HG03139 (cell line): Measurements from ENCODE around the gene RGSL1.
A peak's percentile ranks its signal among the peaks of the same experiment; 100 is the strongest.
"Not testable (repeated sequence)": the region's sequence is repeated elsewhere in the genome, so short reads cannot be mapped to it uniquely, and the experiment has no call there.

Experiments
- ATAC-seq: cut with Tn5 transposase; IDR thresholded peaks from one replicate; pipeline ENCODE4 v1.9.1; 2021; ENCODE audit not compliant: unreplicated experiment

RGSL1 gene

DNA sequence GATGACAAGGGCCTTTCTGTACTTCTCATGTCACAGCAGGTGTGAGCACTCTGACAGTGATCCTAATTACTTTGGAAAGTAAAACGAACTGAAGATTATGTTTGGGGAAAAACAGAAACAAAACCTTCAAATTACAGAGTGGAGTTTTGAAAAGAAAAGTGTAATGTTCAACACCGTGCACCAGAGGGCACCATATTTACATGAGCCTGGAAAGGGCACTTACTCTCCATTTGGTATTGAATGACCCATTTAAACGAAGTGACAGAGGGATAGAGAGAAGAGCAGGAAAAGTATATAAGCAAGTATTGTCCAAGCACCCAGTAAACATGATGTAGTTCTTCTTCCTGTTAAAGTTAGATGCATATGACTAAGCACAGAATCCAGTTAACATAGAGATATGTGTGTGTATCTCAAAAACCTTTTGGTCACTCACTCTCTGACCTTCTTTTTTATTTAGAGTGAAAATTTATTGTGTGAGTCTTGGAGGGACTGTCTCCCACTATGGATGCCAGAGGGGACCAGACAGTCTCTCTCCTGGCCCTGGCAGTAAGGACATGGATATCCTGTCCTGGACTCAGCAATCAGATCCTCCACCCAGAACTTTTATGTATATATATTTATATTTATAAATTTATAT is 3.8 kb upstream of the RGSL1 start:
- ATAC-seq: no peak

DNA sequence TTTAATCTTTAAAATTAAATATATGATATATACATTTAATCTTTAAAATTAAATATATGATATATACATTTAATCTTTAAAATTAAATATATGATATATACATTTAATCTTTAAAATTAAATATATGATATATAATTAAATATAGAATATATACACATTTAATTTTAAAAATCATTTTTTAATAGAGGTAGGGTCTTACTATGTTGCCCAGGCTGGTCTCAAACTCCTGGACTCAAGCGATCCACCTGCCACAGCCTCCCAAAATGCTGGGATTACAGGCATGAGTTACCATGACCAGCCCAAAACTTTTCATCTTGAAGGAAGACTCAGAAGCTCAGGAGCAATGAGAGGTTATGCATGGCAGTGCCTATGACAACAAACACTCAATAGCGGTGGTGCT is 2.8 kb upstream of the RGSL1 start:
- not testable (repeated sequence) for ATAC-seq

DNA sequence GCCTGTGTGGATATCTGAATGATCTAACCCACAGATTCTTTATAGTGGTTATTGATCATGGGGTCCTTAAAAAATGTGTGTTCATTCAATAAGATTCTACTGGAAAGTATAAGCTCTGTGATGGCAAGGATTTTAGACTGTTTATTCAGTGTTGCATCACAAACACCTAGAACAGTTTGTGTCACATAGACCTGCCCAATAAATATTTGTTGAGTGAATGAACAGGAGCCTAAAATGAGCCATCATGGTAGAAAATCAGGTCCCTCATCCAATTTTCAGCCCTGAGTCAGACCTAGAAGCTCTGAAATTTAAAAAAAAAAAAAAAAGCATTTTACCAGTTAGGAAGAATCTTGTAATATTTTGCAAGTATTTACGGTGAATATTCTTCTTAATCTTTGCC is 2.3 kb upstream of the RGSL1 start:
- no peak for ATAC-seq

DNA sequence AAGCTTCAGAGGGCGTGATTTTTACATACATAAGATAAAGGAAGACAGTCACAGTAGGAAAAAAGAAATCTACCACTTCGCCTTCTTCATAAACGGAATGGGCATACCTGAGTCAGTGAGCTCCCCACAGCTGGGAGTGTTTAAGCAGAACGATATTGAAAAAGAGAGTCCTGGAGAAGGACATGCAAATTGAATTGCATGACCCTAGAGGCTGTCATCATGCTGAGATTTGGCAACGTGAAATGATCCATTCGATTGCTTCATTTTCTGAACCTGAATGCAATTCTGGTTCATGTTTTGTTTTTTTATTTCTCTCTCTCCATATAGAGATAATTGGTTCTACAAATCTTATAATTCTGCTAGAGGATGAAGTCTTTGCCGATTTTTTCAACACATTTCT is 3.7 kb downstream of the RGSL1 start:
- ATAC-seq: no peak

DNA sequence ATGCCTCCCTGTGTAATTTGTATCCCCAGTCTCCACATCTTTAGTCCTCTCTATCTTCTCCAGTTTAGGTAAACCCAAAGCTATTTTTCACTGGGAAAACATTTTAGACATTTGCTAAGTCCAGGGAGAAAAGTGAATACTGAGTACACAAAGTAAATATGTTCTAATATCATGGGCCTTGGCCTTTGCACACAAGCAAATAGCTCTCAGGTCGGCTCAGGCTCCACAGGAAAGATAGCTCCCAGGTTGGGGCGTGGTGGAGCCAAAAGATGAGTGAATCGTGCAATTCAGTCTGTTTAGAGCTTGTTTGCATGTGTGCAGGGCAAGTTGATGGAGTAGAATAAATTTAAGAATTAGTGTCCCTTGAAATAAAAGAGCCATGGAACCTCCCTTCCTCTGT is 7.9 kb downstream of the RGSL1 start:
- no peak for ATAC-seq

DNA sequence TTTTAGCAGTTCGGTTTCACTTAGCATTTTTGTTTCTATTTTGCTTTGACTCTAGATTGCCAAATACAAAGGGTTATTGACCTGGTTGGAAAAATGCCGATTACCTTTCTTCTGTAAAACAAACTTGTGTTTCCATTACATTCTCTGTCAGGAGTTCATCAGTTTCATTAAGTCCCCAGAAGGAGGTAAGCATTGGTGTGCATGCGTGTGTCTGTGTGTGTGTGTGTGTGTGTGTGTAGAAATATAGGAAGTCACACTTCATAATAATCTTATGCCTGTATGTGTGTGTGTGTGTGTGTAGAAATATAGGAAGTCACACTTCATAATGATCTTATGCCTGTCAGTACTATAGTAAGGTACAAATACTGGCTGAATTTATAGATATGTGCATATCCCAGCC is 10.0 kb downstream of the RGSL1 start:
- no peak for ATAC-seq

DNA sequence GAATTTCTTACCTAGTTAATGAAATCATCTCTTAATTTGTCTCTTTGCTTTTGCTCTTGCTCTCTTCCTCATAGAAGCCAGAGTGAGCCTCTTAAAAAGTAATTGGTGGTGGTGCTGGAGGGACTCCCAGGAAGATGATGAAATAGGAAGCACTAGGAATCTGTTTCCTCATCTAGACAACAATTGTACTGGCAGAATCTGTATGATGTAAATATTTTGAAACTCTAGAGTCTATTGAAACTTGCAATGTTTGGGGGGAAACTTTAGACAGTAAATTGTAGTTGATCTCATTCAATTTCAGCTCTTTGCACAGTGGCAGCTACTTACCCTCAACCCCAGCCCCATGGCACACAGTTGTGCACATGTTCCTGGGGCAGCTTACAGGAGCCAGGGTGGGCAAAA is 10.6 kb downstream of the RGSL1 start:
- no peak for ATAC-seq

DNA sequence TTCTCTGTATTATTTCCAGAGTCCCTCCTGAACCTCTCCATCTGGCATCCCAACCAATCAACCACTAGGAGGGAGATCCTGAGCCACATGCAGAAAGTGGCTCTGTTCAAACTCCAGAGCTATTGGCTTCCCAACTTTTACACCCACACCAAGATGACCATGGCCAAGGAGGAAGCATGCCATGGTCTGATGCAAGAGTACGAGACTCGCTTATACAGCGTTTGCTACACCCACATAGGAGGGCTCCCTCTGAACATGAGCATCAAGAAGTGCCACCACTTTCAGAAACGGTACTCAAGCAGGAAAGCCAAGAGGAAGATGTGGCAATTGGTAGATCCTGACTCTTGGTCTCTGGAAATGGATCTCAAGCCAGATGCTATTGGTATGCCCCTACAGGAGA is 23.6 kb downstream of the RGSL1 start:
- ATAC-seq: no peak

DNA sequence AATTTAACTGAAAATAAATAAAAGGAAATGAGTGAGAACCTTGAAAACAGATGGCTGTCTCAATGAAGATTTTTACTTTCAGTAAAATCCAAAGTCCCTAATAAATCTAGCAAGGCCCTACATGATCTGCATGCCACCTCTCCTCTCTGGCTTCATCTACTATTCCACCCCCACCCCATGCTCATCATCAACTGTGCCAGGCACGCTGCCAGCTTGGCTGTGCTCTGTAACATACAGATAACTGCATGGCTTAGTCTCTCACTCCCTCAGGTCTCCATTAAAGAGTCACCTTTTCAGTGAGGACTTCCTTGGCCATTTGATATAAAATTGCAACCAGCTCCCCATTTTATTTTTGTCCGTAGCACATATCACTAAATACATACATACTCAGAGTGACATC is 26.7 kb downstream of the RGSL1 start:
- ATAC-seq: no peak

DNA sequence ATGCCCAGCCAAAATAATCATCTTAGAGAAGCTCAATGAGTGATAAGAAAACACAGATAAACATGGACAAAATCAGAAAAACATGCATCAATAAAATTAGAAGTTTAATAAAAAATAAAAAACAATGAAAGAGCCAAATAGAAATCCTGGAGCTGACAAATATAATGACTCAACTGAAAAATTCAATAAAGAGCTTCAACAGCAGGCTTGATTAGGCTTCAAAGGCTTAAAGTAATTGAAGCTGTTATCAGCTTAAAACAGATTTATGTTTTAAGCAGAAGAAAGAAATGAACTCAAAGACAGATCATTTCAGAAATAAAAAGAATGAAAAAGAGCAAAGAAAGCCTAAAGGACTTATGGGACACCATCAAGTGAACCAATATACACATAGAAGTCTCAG is 28.3 kb downstream of the RGSL1 start:
- no peak for ATAC-seq

DNA sequence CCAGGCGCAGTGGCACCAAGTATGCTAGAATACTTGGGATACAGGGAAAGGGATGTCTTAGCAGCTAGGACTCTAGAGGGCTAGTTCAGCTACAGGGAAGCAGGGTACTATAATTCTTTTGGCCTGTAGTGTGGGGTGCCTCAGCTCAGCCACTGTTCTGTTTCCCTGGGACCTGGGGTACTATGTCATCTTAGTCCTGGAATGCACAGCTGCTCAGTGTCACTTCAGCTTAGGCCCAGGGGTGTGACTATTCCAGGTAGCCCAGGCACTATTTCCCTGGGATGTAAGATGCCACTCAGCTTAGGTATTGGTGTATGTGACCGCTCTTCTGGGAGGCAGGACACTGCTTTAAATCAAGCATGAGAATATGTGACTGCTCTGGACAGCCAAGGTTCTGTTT is 34.1 kb downstream of the RGSL1 start:
- ATAC-seq: no peak

DNA sequence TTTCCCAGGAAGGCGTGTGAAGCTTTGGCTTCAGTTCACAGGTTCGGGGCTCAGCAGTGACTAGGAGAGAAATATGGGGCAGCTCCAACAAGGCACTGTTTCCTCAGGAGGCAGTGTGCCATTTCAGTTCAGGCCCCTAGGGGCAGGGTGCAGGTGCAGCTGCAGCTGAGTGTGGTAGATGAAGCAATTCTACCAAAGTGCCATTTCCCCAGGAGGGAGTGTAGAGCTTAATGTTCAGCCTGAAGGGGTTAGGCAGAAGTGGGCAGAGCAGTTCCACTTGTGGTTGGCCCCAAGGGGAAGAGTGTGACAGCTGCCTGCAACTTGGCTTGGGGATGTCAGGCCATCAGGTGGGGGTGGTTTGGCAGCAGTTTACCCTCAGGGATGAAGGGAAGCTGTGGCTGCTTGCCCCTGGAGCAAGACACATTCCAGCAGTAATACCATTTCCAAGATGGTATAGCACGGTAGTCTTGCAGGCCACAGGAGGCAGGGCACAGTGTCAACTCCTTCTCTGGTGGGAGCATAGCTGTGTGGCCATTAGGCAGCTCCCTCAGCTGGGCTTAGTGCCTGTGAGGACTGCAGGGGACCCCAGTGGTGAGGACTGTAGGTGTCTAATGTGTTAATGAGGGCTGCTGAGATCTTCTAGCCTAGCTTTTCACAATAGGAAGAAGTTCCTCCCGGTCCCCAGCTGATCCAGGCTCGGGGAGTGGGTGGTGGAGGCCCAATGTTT is 34.7 kb downstream of the RGSL1 start:
- ATAC-seq: peak; percentile 96

DNA sequence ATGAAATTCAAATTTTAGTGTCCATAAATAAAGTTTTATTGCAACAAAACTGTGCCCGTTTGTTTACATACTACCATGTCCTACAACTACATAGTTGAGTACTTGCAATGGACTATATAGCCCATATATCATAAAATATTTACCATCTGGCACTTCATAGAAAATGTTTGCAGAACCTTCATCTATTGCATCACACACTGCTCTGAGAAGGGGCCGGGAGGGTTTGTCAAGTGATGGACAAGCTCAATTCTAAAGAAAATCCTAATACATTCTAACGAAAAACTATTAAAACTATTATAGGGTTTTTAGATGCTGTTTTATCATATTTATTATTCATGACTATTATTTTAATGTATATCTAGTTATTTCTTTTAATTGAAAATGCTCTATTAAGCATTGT is 35.9 kb downstream of the RGSL1 start:
- no peak for ATAC-seq

DNA sequence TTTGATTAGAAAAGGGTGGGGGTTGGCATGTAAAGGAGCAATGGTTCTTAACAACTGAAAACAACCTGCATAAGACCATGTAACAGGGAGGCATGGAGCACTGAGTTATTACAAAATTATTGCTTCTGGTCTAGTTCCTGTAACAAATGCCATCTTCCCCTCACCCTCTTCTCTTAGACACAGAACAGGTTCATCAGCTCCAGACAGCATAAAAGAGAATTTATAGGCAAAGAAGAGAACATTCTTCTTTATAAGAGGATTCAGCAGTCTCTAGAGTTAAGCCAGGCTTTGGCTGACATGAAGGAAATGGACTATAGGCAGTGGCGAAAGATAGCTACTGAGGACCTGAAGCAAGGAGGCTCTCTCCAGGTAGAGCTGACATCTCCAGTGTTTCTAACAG is 38.9 kb downstream of the RGSL1 start:
- no peak for ATAC-seq

DNA sequence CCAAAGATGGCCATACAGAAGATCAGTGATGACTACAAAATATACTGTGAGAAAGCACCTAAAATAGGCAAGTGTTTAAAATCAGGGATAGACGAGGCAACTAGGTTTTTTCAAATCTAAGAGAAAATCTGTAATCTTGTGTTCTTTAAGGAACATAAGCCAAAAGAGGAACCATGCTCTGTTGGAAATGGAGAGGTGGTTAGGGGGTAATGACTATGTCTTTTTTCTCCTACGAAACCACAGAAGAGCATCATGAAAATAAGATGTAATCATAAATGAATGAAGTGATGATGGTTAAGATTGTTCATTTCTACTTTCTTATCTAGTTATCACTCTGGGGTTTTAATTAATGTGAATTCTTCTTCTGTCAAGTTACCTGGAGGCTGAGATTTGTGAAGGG is 43.1 kb downstream of the RGSL1 start:
- no peak for ATAC-seq

DNA sequence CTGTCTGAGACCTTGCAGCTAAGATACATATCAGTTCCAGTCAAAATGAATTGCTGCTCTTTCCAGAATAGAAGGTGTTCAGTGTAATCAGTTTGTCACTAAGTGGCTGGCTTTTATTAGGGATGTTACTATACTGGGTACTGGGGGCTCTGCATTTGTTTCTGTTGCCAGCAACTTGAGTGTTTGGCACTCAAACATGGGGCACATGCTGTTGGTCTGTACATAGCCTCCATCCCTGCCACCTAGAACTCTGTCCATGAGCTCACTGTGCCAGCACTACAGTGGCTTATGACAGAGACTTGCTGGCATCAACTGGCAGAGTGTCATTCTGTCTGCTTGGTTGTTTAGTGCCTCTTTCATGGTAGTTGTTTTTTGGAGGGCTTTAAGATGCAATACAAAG is 45.1 kb downstream of the RGSL1 start:
- ATAC-seq: no peak

DNA sequence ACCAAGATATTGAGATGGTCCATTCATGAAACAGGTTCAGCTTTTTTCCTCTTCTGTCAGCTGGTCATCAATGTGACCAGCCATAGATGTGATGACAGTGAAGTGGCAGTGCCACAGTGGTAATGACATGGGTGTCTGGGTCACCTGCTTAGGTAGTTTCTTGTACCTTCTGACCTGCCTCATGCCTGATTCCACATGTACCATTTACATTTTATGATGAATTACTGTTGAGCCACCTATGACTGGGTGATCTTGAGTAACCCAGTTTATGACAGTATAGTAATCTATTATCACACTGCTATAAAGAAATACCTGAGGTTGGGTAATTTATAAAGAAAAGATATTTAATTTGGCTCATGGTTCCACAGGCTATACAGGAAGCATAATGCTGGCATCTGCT is 45.7 kb downstream of the RGSL1 start:
- ATAC-seq: no peak

DNA sequence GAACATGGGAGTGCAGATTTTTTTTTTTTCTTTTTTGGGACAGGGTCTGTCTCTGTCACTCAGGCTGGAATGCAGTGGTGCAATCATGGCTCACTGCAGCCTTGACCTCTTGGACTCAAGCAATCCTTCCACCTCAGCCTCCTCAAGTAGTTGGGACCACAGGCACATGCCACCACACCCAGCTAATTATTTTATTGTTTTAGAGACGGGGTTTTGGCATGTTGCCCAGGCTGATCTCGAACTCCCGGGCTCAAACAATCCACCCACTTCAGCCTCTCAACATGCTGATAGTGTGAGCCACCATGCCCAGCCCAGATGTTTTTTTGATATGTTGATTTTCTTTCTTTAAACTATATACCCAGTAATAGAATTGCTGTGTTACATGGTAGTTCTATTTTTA is 57.7 kb downstream of the RGSL1 start:
- ATAC-seq: no peak

DNA sequence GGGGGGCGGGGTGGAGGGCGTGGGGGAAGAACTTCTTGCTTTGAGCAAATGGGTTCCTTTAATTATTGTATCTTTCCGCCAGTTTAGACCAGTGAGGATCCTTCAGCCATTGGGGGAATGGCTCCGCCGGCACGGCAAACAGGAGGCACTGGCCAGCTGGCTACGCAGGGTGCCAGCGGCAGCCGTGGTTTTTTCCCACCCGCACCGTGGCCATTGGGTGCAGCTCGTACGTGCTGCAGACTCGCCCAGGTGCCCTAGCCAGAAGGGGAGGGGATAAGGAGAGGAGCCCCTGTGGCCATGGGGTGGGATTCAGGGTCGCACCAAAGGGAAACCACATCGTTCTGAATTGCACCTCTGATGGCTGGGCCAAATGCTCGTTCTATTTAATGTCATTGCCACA is 65.6 kb downstream of the RGSL1 start:
- no peak for ATAC-seq

DNA sequence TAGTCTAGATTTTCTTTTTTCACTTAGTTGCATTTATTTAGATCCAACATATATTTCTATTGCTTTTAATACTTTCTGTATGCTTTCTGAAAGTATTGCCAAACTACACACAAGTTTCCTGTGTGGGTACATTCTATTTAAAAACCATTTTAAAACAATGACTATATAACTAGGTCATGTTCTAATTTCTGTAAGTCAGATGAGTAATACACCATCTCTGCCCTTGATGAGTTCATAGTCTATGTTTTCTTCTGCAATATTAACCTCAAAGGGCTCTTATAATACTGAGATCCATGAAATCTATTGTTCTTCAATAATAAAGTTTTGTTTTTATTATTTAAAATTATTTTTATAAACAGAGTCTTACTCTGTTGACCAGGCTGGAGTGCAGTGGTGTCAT is 70.8 kb downstream of the RGSL1 start:
- ATAC-seq: no peak

DNA sequence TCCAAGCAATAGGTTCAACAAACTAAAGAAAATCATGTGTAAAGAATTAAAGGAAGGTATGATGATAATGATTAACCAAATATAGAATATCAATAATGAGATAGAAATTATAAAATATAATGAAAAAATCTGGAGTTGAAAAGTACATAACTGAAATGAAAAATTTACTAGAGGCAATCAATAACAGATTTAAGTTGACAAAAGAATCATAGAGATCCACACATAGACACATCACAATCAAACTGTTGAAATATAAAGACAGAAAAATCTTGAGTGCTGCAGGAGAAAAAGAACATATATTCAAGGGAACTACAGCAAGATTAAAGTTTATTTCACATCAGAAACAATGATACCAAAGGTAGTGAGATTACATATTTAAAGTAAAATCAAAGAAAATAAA is 75.4 kb downstream of the RGSL1 start:
- no peak for ATAC-seq

DNA sequence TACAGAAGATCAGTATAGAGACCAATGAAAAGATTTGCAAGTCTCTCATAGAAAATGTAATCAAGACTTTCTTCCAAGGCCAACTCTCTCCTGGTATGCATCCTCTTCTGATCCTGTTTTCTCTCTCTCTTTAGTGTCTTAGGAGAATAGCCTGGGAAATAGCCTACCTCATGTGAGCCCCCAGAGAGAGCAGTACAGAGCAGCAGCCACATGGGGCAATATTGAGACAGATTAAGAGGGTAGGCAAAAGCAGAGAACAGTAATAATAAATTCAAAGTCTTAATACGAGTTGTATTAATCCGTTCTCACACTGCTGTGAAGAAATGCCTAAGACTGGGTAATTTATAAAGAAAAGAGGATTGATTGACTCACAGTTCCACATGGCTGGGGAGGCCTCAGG is 77.7 kb downstream of the RGSL1 start:
- no peak for ATAC-seq

DNA sequence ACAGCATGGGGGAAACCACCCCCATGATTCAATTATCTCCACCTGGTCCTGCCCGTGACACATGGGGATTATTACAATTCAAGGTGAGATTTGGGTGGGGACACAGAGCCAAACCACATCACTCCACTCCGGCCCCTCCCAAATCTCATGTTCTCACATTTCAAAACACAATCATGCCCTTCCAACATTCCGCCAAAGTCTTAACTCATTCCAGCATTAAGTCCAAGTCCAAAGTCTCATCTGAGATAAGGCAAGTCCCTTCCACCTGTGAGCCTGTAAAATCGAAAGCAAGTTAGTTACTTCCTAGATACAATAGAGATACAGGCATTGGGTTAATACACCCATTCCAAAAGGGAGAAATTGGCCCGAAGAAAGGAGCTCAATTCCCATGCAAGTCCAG is 78.3 kb downstream of the RGSL1 start:
- not testable (repeated sequence) for ATAC-seq
